HG03469 (cell line): Measurements from ENCODE around the gene DLGAP4.

Source experiments
- ATAC-seq: cut with Tn5 transposase; IDR thresholded peaks from one replicate; pipeline ENCODE4 v1.9.1; 2021; ENCODE audit warnings: mild to moderate bottlenecking, moderate library complexity, moderate number of reproducible peaks; ENCODE audit not compliant: unreplicated experiment

Gene DLGAP4

DNA sequence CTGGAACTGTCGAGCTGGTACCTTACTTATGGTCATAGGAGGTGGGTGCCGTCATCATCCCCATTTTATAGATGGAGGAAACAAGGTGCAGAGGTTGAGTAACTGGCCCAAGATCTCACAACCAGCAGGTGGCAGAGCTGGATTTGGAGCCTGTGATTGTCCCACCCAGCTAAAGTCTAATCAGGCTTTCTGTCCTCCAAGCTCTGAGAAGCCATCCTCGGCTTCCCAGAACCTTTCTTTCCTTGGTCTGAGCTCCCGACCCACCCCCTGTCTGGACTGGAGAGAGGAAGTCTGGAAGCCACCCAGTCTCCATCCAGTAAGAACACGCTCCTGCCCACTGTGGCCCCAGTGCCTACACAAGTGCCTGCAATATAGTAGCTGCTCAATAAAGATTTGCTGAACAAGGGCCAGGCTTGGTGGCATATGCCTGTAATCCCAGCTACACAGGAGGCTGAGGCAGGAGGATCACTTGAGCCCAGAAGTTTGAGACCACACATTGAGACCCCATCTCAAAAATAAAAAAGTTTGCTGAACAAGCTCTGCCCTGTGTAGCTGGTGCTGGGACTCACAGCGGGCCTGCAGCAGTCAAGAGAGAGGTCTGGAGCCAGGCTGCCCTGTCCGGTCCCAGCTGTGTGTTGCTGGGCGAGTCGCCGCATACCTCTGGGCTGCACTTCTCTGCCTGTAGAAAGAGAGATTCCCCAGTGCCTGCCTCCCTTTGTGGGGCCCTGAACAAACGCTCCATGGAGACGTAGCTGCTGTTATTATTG, 32.5 kb upstream of the DLGAP4 start:
- ATAC-seq, result no peak

DNA sequence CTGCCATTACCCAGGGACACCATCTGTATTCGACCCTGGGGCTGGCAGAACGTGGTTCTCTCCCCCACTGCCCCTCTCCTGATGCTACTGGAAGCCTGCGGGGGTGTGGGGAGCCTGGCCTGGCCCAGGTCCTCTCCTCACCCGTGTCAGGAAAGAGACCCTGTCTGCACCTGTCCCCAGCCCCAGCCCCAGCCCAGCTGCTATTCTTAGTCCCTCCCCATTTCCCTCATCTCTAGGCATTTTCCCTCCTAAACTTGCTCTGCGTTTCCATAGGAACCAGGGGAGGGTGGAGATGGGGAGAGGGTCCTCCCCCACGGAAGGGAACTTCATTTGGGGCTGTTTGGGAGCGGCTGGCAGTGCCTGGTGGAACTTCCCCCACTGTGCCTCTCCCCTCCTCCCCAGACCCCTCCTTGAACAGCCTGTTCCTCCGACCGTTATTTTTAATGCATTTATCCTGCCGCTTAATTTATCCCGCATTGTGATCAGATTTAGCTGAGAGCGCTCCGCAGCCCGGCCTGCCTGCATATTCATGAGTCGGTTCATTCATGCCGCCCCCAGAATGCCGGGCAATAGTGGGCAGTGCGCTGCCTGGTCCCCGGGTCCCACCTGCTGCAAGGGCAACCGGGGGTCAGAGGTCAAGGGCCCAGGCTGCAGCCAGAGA, 31.8 kb upstream of the DLGAP4 start:
- no peak for ATAC-seq

DNA sequence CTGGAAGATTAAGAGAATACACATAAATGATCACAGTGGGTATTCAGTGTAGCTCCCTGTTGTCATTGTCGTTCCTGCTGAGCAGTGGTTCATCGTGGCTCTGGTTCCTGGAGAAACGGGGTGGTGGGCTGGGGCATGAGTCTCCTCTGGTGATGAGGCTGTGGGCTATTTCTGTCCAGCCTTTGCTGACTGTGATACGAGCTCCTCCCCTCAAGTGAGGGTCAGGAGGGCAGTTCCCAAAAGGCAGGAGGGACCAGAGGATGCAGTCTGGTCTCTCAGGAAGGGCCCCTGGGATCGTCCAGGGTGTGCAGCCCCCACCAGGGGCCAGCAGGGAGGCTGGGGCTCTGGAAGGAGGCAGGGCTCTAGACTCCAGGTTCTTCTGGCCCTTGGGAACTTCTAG, 31.1 kb upstream of the DLGAP4 start:
- no peak for ATAC-seq

DNA sequence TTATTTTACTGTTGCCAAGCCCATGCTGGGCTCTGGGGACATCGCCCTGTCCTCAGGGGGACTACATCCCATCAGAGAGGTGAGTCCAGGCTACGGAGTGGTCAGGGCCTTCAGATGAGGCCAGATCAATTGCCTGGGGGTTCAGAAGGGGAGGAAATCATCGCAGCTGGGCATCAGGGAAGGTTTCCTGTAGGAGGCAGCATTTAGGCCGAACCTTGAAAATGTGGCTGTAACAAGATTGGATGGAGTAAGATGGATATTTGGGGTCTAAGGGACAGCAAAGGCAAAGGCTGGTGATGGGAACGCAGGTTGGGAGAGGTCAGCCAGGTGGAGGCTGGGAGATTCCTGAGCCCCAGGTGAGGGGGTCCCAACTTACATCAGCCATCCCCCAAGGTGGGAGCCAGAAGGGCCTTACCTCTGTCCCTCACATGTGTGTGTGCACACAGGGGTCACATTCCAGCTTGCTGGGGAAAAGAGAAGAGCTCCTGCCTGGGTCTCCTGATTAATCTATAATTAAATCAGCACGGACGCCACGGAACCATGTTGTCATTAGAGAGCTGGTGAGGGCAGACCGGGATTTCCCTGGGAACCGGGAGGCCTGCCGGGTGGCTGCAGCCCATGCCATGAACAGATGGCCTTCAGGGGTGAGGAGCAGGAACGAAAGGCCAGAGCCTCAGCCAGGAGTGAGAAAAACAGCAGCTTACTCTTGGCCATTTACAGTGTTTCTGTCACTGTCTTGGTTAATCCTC, 30.5 kb upstream of the DLGAP4 start:
- no peak for ATAC-seq

DNA sequence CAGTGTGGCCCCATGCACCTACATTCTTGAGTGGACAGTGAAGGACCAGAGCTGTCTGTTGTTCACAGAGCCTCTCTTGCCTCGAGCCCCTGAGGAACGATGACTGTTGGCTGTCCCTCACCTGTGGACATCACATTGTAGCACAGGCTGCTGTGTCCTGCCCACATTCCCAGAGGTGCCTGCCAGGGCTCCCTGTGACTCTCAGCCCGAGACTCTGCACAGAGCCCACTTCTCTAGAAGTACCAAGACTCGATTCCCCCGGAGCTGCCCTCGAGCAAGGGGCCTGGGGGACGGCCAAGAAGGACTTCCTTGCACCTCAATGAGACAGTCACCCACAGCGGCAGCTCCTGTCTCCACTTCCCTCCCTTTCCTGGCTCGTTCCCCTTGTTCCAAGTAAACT, 28.6 kb upstream of the DLGAP4 start:
- no peak for ATAC-seq

DNA sequence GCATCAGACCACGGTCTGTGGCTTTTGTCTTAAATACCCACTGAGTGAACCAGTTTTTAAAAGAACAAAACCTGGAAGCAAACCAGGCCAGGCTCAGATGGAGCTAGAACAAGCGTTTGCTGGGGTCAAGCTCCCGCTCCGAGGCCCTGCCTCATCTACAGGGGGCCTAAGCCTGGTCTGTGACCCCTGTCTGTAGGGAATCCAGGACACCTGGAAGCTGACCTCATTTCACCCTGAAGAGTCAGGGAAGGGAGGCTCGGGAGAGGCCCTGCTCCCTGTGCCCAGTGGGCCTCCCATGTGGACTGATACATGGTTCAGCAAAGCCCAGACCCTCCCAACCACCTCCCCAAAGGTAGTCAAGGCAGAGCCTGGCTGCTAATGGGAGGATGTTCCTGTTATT, 26.8 kb upstream of the DLGAP4 start:
- ATAC-seq, result no peak

DNA sequence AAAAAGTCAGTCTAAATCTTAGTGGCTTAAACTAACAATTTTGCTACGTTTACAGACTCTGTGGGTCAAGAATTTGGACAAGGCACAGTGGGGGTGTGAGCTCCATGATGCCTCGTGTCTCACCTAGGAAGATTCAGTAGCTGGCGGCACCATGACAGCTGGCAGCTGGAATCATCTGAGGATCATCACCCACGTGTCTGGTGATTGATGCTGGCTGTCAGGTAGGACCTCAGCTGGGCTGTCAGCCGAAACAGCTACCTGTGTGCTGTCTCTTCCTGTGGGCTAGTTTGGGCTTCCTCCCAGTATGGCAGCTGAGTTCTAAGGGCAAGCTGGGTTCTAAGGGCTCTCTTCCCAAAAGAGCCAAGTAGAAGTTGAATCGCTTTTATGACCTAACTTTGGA, 26.4 kb upstream of the DLGAP4 start:
- ATAC-seq, result no peak

DNA sequence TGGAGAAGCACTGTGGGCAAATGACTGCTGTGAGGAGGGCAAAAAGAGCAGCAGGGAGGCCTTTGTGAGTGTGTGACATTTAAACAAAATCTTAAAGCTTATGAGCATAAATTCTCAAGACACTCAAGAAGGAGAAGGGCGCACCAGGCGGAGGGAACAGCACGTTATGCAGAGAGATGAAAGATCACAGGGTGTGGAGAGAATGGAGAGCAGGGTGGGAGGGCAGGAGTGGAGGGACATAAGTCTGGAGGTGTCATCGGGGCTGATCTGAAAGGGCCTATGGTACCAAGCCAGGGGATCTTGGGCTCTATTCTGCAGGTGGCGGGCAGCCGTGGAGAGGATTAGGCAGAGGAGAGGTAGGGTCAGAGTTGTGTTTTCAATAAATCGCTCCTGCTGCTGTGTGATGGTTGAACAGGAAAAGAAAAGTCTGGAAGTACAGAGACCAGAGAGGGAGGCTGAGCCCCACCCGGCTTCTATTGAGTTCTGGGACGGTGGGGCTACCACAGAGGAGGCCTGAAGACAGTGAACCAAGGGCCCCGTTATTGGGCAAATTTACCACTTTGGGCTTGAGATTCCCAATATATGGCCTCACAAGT, 24.3 kb upstream of the DLGAP4 start:
- no peak for ATAC-seq

DNA sequence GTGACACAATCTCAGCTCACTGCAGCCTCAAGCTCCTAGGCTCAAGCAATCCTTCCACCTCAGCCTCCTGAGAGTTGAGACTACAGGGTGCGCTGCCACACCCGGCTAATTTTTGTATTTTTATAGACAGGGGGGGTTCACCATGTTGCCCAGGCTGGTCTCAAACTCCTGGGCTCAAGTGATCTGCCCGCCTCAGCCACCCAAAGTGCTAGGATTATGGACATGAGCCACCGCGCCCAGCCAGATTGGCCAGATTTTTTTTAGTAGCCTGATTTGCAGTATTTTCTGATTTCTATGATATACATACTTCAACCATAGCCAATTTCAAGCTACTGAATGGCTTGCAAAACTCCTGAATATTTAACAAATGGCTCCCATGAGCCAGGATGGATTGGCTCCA, 21.4 kb upstream of the DLGAP4 start:
- no peak for ATAC-seq

DNA sequence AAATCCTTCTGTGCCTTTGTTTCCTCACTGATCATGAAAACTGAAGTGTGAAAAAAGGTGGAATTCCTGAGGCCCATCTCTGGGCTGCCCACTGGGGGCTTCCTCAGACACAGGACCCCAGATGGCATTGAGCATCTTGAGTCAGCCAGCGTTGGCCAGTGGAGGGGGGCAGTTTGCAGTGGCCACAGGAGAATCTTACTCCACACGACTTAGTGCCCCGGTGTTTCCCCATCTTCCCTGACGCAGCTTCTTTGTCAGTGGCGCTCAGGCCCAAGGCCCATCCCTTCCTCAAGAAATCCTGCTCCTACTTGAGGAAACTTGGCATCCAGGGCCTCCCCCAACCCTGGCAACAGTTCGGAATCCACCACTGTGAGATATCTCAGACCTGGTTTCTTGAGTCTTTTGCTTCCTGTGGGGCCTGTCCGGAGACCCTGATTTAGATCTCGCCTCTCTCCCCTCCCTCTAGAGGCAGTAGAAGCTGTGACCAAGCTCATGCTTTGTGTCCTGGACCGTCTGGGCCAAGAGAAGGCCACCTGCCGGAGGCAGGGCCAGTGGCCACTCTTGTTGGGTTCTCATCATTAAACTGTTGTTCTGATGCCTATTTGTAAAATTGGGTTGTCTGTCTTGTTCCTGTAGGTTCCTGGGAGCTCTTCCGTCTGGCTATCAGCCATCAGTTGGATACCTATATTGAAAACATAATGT, 20.2 kb upstream of the DLGAP4 start:
- ATAC-seq, result no peak

DNA sequence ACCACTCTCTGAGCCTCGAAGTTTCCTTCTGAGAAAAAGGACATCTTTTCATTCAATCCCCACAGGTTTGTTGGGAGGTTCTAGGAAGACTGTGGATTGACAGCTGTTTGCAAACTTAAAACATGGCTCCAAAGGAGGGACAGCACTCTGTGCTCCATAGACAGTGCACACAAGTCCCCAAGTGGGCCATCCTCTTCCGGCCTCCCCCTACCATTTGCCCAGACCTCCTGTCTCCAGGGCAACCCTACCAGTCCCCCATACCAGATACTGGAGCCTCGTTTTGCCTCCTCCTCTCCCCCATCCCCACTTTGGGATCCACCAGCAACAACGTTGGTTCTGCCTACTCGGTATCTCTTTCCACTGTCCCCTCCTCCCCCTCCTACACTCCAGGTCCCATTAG, 8.5 kb upstream of the DLGAP4 start:
- no peak for ATAC-seq

DNA sequence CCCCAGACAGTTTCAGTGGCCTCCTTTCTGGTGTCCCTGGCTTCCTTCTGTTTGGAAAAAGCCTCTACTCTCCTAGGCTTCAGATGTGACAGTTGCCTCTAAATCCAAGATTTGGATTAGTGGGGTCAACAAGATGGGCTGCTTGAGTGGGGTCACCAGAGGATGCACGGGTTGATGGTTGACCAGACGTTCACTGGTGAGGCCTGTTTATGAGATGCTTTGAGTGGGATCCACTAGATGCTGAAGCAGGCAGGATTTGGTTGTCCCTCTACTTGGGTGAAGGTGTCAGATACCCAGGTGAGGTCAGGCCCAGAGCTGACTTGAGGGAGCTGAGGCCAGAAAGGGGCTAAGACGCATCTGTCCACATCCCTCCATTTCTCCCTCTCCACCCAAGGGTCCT, 8.1 kb upstream of the DLGAP4 start:
- no peak for ATAC-seq

DNA sequence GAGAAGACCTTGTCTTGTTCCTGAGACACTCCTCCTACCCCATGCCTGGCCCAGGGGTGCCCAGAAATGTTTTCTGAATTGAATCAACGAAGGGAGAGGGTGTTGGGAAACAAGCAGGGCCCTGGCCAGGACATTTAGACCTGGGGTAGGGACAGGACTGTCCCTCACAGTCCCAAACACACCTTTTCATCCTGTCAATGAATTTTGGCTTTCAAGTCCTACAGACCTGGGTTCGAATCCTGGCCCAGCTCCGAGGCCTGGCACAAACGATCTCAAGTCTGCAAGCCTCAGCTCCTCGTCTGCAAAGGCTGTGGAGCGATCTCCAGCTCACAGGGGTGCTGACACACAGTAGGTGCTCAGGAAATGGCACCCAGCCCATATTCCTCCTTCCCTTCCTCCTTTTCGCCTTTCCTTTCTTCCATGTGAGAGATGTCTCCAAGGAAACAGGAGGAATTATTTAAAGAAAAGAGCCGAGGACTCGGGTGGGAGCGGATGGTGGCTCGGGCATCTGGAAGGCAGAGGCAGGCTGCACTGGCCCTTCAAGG, 7.3 kb upstream of the DLGAP4 start:
- no peak for ATAC-seq

DNA sequence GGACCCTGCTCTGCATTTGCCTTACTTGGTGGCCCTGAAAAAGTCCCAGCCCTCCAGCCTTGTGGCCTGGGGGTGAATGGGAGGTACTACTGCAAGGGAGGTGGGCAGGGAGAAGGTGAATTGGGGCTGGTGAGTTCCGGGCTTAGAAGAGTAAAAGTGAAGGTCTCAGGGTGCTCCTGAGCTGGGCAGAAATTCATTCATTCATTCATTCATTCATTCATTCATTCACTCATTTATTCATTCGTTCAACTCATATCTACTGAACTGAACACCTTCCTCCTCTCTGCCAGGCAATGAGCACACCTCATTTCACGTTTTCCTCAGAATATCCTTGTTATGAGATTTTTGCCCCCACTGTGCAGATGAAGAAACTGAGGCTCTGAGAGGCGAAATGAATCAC, 6.7 kb upstream of the DLGAP4 start:
- no peak for ATAC-seq

DNA sequence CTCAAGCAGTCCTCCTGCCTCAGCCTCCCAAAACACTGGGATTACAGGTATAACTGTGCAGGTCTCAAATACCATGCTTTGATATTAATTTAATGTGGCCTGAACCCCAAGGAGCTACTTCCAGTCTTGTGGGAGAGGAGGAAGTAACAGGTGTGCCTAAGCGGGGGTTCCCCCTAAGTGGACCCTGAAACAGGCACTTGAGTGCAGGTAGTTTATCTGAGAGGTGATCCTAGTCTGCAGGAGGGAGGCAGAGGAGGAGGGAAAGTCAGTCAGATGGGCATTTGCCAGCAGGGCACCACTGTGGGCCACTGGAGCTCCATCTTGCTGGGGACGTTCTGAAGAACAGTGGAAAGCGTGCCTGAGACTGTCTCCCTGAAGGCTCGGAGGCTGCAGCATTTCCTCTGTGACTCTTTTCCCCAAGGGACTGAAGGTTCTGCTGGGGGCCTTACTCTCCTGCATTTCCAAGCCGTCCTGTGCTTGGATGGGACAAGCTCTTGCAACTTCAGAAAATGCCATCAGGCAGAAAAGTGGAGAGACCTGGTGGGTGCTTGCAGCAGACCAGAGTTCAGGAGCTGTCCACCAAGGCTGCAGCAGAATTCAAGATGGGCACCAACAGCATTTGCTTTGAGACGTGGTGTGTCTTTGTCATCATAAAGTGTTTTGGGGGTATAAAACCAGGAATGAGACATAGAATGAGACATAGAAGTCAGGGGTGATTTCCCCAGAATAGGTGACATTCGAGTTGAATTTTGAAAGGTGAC, 4.6 kb upstream of the DLGAP4 start:
- no peak for ATAC-seq

DNA sequence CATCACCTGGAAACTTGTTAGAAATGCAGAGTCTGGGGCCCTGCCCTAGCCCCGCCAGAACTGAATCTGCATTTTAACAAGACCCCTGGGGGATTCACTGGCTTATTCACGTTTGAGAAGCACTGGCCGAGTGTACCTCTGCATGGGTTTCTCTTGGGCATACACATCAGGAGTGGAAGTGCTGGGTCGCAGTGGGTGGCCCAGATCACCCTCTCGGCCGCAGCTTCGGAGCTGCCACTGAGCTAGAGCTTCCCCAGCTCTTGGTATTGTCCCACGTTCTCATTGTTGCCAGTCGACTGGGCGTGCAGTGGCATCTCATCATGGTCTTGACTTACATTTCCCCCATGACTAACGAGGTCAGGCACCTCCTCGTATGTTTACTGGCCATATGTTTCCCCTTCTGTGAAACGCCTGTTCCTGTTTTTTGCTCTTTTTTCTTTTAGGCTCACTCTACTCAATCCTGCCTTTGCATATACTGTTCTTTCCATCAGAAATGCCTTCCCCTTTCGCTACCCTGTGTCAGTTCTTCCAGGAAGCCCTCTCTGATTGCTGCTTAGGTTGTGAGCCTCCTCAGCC, 3.0 kb upstream of the DLGAP4 start:
- ATAC-seq, result no peak

DNA sequence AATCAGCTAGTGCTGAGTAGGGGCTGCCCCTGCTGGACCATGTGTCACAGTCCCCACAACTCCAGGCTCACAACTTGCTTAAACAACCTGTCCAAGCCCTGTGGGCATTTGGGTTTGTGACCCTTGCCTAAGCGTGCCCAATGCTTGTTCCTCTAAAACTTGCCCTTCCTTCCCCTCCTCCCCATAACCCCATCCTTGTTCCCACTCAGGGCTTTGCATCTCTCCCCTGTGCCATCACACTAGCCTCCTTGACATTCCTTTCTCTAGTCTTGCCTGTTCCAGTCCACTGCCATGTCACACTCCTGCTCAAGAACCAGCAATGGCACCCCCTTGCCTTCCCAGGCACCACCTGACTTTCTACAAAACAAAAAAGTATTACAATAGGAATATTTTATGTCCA, 2.3 kb upstream of the DLGAP4 start:
- ATAC-seq, result no peak

DNA sequence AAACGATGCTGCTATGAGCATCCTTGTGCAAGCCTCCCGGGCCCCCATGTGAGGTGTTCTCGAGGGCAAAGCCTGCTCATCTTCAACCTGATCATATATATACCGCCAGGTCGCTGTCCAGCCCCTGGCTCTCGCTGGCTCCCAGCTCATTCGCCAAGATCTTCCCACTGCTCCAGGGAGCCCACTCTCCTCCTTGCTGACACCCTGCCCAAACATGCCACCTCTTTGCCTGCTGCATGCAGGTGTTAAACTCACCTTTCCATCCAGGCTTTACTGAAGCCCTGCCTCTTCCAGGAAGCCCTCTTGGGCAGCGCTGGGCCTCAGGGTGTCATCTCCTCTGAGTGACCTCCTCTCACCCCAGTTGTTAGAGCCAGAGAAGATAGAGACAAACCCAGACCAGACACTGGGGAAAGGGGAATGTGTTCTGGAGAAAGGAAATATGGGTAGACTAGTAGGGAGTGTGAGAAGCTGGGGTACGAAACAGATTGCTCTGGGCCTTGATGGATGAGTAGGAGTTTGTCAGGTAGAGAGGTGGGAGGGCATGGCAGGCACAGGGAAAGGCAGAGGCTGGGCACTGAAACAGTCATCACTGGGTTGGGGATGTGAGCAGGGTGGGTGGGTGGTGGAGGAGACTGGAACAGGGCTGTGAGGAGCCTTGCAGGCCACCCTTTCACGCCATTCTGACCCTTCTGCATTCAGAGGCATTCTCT, 1.2 kb upstream of the DLGAP4 start:
- ATAC-seq, result no peak
